Mucosa of stomach (tissue), 1 donor: ENCODE results near the gene ETNPPL.

Source experiments
- H3K27me3 ChIP-seq: one replicate; pipeline ENCODE4 v1.7.0; 2013; ENCODE audit warnings: mild to moderate bottlenecking, low read length; ENCODE audit not compliant: control insufficient read depth, insufficient read depth
- H3K36me3 ChIP-seq: one replicate; pipeline ENCODE4 v1.7.0; 2013; ENCODE audit warnings: low read length; ENCODE audit not compliant: control insufficient read depth, insufficient read depth
- H3K4me1 ChIP-seq: one replicate; pipeline ENCODE4 v1.7.0; 2013; ENCODE audit warnings: mild to moderate bottlenecking, low read length; ENCODE audit not compliant: control insufficient read depth, insufficient read depth
- H3K4me3 ChIP-seq: one replicate; pipeline ENCODE4 v1.7.0; 2013; ENCODE audit warnings: low read length
- H3K9ac ChIP-seq: one replicate; pipeline ENCODE4 v1.7.0; 2013; ENCODE audit warnings: mild to moderate bottlenecking, low read length, moderate library complexity
- H3K9me3 ChIP-seq: one replicate; pipeline ENCODE4 v1.7.0; 2013; ENCODE audit warnings: mild to moderate bottlenecking, low read length, moderate library complexity; ENCODE audit not compliant: control insufficient read depth
- donor health status: Pancreatic carcinoma.

ETNPPL gene

DNA sequence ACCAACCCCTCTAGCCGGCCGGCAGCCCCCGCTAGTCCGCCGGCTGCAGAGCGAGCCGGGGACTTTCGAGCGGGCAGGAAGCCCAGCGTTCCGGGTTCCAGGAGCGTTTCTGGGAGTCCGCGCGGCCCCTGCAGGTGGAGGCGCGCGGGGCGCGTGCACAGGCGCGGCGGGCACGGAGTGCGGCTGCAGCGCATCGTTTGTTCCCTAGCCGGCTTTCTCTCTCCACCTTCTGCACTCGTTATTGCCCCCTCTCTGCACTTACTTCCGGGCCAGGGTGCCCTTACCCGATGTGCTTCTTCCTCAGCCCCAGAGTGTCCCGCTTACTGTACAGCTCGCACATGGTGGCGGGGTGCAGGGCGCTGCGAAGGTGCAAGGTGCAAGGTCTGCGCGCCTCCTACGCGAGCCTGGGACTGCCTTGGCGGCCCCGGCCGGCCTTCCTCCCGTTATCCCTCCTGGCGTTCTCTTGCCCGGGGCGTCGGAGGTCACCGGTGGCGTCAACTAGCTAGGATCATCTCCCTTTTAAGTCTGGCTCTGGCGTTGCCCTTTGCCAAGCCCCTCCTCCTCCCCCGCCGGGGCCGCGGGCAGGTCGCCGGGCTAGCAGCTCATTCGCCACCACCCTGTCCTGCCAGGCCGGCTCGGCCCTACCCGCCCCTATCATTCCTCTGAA, at the start of gene ETNPPL:
ETNPPL (minus strand) TSS at position 495 of the 667 bp plus-strand sequence; CDS start at position 340, 155 bp downstream.
- Histone ChIP-seq H3K9ac (no peak within 1 kb of the TSS), H3K9me3 (no peaks in the 10 kb centered on the region), H3K27me3 (peaks cover 27% of the 10 kb centered on the region), H3K4me1 (no peaks in the 10 kb centered on the region), H3K36me3 (no peaks in the 10 kb centered on the region), H3K4me3 (peak within 1 kb of the TSS; percentile 31)

DNA sequence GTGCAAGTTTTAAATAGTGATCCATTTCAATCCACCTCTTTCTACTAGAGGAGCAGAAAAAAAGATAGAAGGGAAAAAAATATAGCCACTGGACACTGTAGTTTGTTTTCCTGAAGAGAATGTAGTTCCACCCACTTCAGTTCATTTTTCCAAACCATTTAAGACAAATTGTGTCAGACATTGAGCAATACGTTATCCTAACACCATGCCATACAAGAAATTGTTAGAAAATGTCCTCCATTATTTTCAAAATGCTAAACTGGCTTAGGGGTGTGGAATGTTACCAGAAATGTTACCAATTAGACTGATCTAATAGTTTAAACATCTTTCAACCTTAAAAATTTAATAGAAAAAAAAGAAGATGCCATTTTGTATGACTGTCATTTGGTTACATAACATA, 48.6 kb upstream of the ETNPPL start:
- no peaks in the 10 kb centered on the region for H3K4me1 ChIP-seq
- H3K36me3 ChIP-seq = no peaks in the 10 kb centered on the region
- no peak overlapping the region for H3K9ac ChIP-seq
- no peaks in the 10 kb centered on the region for H3K9me3 ChIP-seq
- H3K4me3 ChIP-seq = no peak overlapping the region
- H3K27me3 ChIP-seq = no peaks in the 10 kb centered on the region

DNA sequence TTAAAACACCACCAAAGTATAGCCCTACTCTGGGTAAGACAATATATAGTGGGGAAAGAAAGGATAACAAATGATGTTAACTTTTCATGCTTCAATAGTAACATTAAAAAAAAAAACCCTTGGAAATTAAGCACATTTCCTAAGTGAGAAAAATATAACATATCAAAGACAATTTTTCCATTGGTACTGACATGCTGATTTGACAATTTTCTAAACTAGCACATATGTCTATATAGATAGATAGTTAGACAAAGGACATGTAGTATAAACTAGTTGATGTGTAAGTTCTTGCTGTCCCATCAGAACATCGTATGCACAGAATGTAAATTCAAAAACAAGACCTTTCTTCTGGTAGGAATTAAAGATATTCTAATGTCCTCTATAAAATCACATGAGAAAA, 47.2 kb upstream of the ETNPPL start:
- Histone ChIP-seq H3K4me3 (no peak overlapping the region), H3K4me1 (no peaks in the 10 kb centered on the region), H3K9me3 (no peaks in the 10 kb centered on the region), H3K27me3 (no peaks in the 10 kb centered on the region), H3K9ac (no peak overlapping the region), H3K36me3 (no peaks in the 10 kb centered on the region)

DNA sequence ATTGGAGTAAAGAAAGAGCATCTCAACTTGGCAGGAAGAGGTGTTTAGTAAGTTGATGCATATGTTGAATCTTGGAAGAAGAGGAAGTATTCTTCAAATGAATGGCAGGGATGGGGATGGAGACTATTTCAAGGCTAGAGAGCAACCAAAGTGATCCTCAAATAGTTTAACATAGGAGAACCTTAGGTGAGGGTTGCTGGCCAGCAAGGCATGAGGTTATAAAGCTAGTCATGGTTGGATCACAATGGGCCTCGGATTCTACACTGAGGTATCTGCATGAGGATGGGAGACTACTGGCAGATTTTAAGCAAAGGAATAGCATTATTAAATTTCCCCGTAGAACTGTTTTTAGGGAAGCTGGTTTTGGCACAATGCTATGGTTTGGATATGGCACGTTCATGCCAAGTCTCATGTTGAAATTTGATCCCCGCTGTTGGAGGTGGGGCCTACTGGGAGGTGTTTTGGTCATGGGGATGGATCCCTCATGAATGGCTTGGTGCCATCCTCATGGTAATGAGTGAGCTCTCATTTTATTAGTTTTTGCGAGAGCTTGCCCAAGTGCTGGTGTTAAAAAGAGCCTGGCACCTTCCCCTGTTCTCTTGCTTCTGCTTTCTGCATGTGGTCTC, 41.9 kb upstream of the ETNPPL start:
- Histone ChIP-seq H3K9me3 (no peaks in the 10 kb centered on the region), H3K4me1 (no peaks in the 10 kb centered on the region), H3K4me3 (no peak overlapping the region), H3K9ac (no peak overlapping the region), H3K36me3 (no peaks in the 10 kb centered on the region), H3K27me3 (no peaks in the 10 kb centered on the region)

DNA sequence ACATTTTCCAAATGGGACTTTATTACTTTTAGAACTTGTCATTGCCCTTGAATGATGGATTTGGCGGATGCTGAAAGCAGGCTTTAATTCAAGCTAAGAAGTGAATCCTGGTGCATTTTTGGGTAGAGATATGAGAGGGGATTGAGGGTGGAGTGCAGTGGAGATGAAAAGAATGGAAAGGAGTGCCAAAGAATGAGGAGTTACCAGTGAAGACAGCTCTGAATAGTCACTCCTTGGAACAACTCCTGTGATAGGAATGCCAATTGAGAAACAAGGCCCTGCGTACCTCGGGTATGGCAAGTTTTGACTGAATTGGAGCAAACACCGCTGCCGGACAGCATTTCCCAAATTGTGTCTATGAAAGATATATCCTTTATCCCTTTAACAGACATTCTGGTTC, 36.5 kb upstream of the ETNPPL start:
- no peak overlapping the region for H3K9ac ChIP-seq
- H3K4me1 ChIP-seq = no peaks in the 10 kb centered on the region
- no peak overlapping the region for H3K4me3 ChIP-seq
- no peaks in the 10 kb centered on the region for H3K27me3 ChIP-seq
- H3K36me3 ChIP-seq = no peaks in the 10 kb centered on the region
- no peaks in the 10 kb centered on the region for H3K9me3 ChIP-seq

DNA sequence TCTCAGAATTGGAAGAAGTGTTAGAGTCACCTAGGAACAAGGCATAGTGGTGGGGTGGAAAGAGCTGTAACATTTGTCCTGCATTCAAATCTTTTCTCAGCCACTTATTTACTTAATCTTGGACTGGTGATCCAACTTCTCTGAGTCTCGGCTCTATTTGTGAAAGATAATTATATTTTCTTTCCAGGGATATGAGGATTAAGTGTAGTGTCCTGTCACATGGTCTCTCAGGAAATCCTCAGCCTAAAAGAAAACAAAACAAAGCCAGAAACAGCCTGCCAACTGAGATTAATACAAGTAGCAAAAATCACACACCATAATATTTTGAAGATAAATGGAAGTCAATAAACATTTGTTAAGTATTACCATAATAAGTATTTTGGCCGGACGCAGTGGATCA, 33.3 kb upstream of the ETNPPL start:
- Histone ChIP-seq H3K4me3 (no peak overlapping the region), H3K9ac (no peak overlapping the region), H3K9me3 (no peaks in the 10 kb centered on the region), H3K27me3 (no peaks in the 10 kb centered on the region), H3K4me1 (no peaks in the 10 kb centered on the region), H3K36me3 (no peaks in the 10 kb centered on the region)

DNA sequence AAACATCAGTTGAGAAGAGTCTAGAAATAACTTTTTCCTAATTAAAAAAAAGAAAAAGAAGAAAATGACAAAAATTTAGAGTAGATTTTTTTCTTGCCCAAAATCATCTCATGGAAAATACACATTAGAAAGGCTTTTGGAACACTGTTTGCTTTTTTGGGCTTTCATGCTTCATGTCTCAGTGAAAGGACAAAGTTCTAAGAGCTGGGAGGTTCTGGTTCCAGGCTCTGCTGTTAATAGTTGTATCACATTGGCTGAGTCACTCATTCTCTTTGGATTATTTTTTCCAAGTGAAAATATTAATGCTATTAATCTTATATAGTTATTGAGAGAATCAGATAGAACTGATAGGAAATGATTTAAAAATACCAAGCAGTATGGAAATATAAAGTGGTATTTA, 32.9 kb upstream of the ETNPPL start:
- no peak overlapping the region for H3K9ac ChIP-seq

DNA sequence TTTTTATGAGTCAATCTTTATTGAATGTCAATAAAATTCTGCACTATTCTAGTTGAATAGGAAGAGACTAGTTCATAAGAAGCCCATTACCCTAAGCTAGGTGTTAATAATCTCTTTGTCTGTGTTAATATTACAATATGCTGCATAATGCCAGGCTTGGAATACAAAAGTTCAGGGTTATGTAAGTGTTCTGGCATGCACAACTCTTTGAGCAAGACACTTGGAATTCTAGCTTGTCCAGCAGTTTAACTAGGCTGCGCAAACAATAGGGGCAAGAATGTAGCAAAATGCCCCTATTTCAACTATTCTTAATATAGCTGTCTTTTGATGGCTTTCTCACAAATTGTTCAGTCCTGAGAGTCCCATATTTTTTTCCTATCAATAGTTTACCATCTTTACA, 31.3 kb upstream of the ETNPPL start:
- H3K9me3 ChIP-seq = no peaks in the 10 kb centered on the region
- no peaks in the 10 kb centered on the region for H3K36me3 ChIP-seq
- H3K9ac ChIP-seq = no peak overlapping the region
- no peaks in the 10 kb centered on the region for H3K27me3 ChIP-seq
- no peaks in the 10 kb centered on the region for H3K4me1 ChIP-seq
- H3K4me3 ChIP-seq = no peak overlapping the region

More for the DNA sequence above, 32.9 kb upstream of the ETNPPL start:
- Histone ChIP-seq H3K27me3 (no peaks in the 10 kb centered on the region), H3K4me1 (no peaks in the 10 kb centered on the region), H3K9me3 (no peaks in the 10 kb centered on the region), H3K36me3 (no peaks in the 10 kb centered on the region), H3K4me3 (no peak overlapping the region)

DNA sequence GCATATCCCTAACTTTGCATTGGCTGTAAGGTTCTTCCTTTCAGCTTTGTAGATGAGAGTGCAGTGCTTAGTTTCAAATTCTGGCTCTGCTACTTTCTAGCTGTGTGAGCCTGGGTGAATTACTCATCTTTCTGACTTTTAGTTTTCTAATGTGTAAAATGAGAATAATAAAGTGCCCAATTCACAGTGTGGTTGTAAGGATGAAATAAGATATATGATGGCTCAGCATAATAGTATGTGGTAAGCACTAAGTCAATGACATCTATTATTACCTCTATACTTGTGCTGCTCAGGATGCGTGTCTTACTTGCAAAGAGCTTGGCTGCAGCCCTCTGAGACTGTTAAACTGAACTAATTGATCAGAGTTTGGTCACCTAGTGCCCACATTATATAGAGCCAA, 30.6 kb upstream of the ETNPPL start:
- Histone ChIP-seq H3K4me3 (no peak overlapping the region), H3K27me3 (no peaks in the 10 kb centered on the region), H3K9me3 (no peaks in the 10 kb centered on the region), H3K36me3 (no peaks in the 10 kb centered on the region), H3K9ac (no peak overlapping the region), H3K4me1 (no peaks in the 10 kb centered on the region)

DNA sequence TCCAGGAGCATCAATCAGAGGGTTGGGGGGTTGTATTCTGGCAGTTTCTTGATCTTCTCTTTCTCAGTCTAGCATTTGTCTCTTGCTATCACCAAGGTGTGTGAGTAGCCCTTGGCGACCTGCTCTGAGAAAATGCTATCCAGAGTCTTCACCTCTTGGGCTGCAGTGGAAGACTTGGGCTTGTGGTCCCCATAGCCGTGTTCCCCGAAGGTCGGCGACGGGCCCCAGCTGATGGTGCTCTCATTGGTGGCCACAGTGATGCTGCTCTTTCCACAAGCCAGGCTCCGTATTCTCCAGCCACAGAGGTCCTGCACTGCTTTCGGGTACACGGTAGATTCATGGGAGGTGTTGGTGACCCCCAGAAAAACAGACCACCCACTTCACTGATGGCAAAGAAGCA, 25.9 kb upstream of the ETNPPL start:
- Histone ChIP-seq H3K9ac (no peak overlapping the region), H3K4me1 (no peaks in the 10 kb centered on the region), H3K36me3 (no peaks in the 10 kb centered on the region), H3K27me3 (no peaks in the 10 kb centered on the region), H3K9me3 (no peaks in the 10 kb centered on the region), H3K4me3 (no peak overlapping the region)

DNA sequence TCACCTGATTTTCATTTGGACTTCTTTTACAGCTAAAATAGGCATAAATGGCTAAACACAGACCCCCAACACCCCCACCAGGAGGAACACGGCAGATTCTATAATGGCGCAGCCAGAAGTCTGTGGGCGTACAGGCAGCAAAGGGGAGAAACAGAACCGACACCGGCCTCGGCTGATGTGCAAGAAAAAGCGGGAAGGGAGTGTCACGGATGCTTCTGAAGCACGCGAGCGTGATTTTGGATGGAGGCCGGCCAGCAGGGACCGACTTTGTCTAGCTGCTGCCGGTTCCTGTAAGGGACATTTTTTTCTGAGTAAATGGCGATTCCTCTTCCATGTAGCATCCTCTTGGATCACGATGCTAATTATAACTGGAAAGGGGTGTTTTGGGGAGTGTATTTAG, 24.9 kb upstream of the ETNPPL start:
- Histone ChIP-seq H3K4me1 (no peaks in the 10 kb centered on the region), H3K36me3 (no peaks in the 10 kb centered on the region), H3K27me3 (no peaks in the 10 kb centered on the region), H3K9me3 (no peaks in the 10 kb centered on the region), H3K9ac (no peak overlapping the region), H3K4me3 (no peak overlapping the region)

DNA sequence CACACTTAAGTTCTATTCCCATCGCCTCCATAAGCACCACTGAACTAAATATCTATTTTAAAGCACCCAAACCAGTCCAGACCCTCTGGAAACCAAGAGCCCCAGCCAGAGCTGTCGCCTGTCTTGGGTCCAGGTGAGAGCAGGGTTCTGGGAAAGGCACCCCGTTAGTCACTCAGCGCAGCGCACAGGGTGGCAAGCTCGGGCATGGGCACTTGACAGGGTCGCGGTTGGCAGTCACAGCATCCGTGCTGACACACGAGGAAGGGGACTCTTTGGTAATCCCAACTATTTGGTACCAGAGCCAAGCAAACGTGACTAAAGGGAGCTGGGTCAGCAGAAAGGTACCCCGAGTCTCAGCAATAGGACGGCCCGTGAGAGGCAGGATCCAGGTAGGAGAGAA, 24.3 kb upstream of the ETNPPL start:
- Histone ChIP-seq H3K9me3 (no peaks in the 10 kb centered on the region), H3K4me3 (no peak overlapping the region), H3K9ac (no peak overlapping the region), H3K4me1 (no peaks in the 10 kb centered on the region), H3K36me3 (no peaks in the 10 kb centered on the region), H3K27me3 (no peaks in the 10 kb centered on the region)
